BJ (cell line): Measurements from ENCODE around the gene TSC22D1. TPM values are rescaled to one million over a fixed set of nuclear protein-coding genes. Genes with fewer than 3 reads are reported as not detected.

Experiments used
- CTCF ChIA-PET: fragments of 350-600 bp; formaldehyde crosslinking; extraction: SDS; loops from one replicate; lab custom pipeline; 2021; ENCODE audit warnings: antibody characterized with exemption, inconsistent platforms; lab: Yijun Ruan, JAX
- POLR2A ChIA-PET: fragments of 300-600 bp; sonication (Branson Sonifier 250); formaldehyde crosslinking; extraction: SDS; loops from one replicate; lab custom pipeline; 2021; ENCODE audit warnings: antibody characterized with exemption; lab: Charles Lee
- DNase-seq: peaks from one replicate; pipeline ENCODE4 v3.0.0-alpha.2; 2011; ENCODE audit warnings: low read depth
- H3K27me3 ChIP-seq: 2 replicates; pipeline ENCODE4 v1.6.0; 2011; ENCODE audit warnings: low read length; ENCODE audit not compliant: control insufficient read depth, insufficient read depth
- H3K36me3 ChIP-seq: 2 replicates; pipeline ENCODE4 v1.5.1; 2011; ENCODE audit warnings: low read length; ENCODE audit not compliant: control insufficient read depth, insufficient read depth
- H3K4me3 ChIP-seq: 2 replicates; pipeline ENCODE4 v1.5.1; 2011; ENCODE audit warnings: low read depth, mild to moderate bottlenecking, control low read depth, low read length
- polyA plus RNA-seq: library from polyadenylated mRNA; depleted of rRNA; stranded (reverse); fragments of >200 nt; gene quantifications from 2 replicates; pipeline ENCODE4 v1.2.3, GENCODE V29; 2011
- TF ChIP-seq, protein P1 (sequence below): IDR thresholded peaks from 2 replicates; pipeline ENCODE4 v1.5.1; 2011; ENCODE audit warnings: low read depth, mild to moderate bottlenecking, control low read depth, inconsistent platforms, low read length, moderate library complexity; ENCODE audit not compliant: insufficient read depth

The TSC22D1 gene
- polyA plus RNA-seq, 1 experiment, result 33.5 TPM

DNA sequence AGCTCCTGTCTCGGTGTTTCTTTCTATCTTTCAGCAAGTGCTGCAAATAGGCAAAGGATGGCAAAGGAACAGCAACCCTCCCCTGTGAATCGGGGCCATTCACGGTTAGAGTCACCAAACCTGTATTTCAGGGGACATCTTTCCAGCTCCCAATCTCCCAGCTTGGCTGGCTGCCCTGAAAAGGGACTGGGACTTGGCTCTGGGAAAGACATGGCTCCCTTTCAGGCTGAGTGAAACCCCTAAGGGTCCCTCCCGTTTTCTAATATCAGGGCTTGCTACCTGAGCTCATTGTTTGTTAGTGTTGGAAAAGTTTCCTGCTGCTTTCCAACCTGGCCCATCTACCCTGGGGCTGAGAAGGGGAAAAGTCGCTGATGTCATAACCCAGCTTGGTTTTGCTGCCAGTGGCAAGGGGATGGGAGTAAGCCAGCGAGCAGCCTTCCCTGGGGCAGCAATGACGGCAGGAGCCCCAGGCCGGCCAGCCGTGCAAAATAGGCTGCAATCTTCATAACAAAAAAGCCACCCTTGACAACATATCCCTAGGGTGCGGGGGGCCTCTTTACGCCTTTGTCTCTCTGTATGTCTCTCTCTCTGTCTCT lies 172.6 kb downstream of the TSC22D1 start:
- TF ChIP-seq, protein P1, sequence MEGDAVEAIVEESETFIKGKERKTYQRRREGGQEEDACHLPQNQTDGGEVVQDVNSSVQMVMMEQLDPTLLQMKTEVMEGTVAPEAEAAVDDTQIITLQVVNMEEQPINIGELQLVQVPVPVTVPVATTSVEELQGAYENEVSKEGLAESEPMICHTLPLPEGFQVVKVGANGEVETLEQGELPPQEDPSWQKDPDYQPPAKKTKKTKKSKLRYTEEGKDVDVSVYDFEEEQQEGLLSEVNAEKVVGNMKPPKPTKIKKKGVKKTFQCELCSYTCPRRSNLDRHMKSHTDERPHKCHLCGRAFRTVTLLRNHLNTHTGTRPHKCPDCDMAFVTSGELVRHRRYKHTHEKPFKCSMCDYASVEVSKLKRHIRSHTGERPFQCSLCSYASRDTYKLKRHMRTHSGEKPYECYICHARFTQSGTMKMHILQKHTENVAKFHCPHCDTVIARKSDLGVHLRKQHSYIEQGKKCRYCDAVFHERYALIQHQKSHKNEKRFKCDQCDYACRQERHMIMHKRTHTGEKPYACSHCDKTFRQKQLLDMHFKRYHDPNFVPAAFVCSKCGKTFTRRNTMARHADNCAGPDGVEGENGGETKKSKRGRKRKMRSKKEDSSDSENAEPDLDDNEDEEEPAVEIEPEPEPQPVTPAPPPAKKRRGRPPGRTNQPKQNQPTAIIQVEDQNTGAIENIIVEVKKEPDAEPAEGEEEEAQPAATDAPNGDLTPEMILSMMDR, result no peak
- CTCF ChIA-PET, result interaction anchor here (0.9 to 1.2 kb wide), 2 partner anchors 11 to 14 kb away, joined by 3 read pairs; no protein-coding TSS in a partner anchor
- Histone ChIP-seq H3K4me3 (no peak overlapping the region), H3K36me3 (no peaks in the 10 kb centered on the region), H3K27me3 (peaks cover 6% of the 10 kb centered on the region)
- no peak for DNase-seq
- POLR2A ChIA-PET, result interaction anchor here (0.6 kb wide), 1 partner anchor 97 kb away, joined by 3 read pairs; no protein-coding TSS in a partner anchor

- H3K27me3 ChIP-seq, result peaks cover 6% of the 10 kb centered on the region
- H3K4me3 ChIP-seq, result no peak overlapping the region
- TF ChIP-seq, protein P1, result no peak
- H3K36me3 ChIP-seq, result no peaks in the 10 kb centered on the region
- DNase-seq, result no peak
- ChIA-PET CTCF (interaction anchor here (0.9 to 1.2 kb wide), 2 partner anchors 10 to 13 kb away, joined by 3 read pairs; no protein-coding TSS in a partner anchor), POLR2A (interaction anchor here (0.6 kb wide), 1 partner anchor 96 kb away, joined by 3 read pairs; no protein-coding TSS in a partner anchor)
Observed at GRCh38 chr13:44402899-44403445, 173.2 kb downstream of the TSC22D1 start.

DNA sequence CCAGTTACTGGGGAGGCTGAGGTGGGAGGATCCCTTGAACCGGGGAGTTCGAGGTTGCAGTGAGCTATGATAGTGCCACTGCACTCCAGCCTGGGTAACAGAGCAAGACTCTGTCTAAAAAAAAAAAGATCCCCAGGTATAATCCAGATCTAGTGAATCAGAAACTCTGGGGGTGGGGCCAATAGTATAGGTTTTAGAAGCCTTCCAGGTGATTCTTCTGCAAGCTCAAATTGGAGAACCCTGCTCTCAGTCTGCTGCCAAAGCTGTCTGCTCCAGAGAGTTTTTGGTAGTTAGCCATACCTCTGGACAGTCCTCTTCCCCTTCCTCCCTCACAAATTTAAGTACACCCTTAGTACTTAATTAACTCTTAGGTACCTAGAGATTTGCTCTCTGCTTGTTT lies 174.6 kb downstream of the TSC22D1 start:
- H3K27me3 ChIP-seq, result peaks cover 6% of the 10 kb centered on the region
- DNase-seq, result no peak
- TF ChIP-seq, protein P1, result no peak
- no peaks in the 10 kb centered on the region for H3K36me3 ChIP-seq
- ChIA-PET POLR2A (no interaction called here), CTCF (no interaction called here)
- H3K4me3 ChIP-seq, result no peak overlapping the region

DNA sequence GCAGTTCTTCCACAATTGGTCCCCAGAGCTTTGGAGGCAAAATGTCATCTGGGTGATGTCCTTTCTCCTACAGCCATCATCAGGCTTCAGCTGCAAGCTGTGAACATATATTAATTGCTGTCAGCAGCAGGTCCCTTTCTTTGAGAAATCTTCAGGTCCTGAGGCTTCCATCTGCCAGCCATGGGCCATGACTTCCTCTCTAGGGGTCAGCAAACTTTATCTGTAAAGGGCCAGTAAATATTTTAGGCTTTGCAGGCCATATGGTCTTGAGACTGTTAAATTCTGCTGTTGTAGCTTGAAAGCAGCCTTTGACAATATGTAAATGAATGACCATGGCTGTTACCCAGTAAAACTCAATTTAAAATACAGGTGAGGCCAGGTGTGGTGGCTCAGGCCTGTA lies 175.4 kb downstream of the TSC22D1 start:
- Histone ChIP-seq H3K27me3 (peaks cover 6% of the 10 kb centered on the region), H3K36me3 (no peaks in the 10 kb centered on the region), H3K4me3 (no peak overlapping the region)
- ChIA-PET CTCF (no interaction called here), POLR2A (no interaction called here)
- TF ChIP-seq, protein P1, result no peak
- no peak for DNase-seq

- CTCF ChIA-PET, result no interaction called here
- no peak for DNase-seq
- Histone ChIP-seq H3K27me3 (peaks cover 2% of the 10 kb centered on the region), H3K36me3 (no peaks in the 10 kb centered on the region), H3K4me3 (no peak overlapping the region)
- TF ChIP-seq, protein P1, result no peak
- POLR2A ChIA-PET, result no interaction called here
Observed at GRCh38 chr13:44399074-44399473, 177.1 kb downstream of the TSC22D1 start.
